ENCODE results near the gene HMX1. TPM values are rescaled to one million over a fixed set of nuclear protein-coding genes. Genes with fewer than 3 reads are reported as not detected.

The HMX1 gene
- total RNA-seq, 2 donors from 2014 or later, result not detected

GRCh38 chr4:8835521-8836365, 35.9 kb downstream of the HMX1 start:
- Histone ChIP-seq H3K4me1 (no peaks in the 10 kb centered on the region), H3K27me3 (no peaks in the 10 kb centered on the region), H3K9me3 (no peaks in the 10 kb centered on the region), H3K9ac (ENCODE audit: low read depth in 2 of 2, low read length in 2 of 2) (no peak overlapping the region), H3K36me3 (no peaks in the 10 kb centered on the region), H3K27ac (no peak overlapping the region), H3K4me3 (no peak overlapping the region)
- TF ChIP-seq, protein P1, sequence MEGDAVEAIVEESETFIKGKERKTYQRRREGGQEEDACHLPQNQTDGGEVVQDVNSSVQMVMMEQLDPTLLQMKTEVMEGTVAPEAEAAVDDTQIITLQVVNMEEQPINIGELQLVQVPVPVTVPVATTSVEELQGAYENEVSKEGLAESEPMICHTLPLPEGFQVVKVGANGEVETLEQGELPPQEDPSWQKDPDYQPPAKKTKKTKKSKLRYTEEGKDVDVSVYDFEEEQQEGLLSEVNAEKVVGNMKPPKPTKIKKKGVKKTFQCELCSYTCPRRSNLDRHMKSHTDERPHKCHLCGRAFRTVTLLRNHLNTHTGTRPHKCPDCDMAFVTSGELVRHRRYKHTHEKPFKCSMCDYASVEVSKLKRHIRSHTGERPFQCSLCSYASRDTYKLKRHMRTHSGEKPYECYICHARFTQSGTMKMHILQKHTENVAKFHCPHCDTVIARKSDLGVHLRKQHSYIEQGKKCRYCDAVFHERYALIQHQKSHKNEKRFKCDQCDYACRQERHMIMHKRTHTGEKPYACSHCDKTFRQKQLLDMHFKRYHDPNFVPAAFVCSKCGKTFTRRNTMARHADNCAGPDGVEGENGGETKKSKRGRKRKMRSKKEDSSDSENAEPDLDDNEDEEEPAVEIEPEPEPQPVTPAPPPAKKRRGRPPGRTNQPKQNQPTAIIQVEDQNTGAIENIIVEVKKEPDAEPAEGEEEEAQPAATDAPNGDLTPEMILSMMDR (IDR thresholded peaks at IDR 0.05), result no peak
- intact Hi-C loops (cut with DNase I), result no loop called here
- DNase-seq, result no peak

DNA sequence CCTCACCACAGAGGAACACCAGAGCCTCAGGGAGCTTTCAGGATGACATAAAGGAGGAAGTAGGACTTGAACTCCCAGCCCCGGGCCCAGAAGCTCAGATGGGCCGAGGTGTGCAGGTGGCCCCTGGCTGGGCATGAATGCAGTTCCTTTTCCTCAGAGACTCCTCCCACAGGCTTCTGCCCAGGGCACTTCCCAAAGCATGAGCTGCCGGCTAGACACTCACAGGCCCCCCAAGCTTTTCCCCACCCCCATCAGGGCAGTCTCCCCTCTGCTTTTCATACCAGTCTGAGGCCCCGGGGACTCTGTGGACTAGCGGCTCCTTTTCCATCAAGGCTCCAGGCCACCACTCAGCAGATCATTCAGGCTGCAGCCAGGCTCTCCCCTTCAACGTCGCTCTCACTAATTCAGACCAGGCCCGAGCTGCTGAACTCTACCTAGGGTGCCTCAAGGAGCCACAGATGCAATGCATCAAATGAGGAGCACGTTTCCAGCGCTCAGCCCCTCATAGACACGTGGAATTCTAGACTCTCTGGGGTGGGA, 36.9 kb downstream of the HMX1 start:
- TF ChIP-seq, protein P1 (IDR thresholded peaks at IDR 0.05), result no peak
- Histone ChIP-seq H3K4me1 (no peaks in the 10 kb centered on the region), H3K27ac (no peak overlapping the region), H3K36me3 (no peaks in the 10 kb centered on the region), H3K9ac (ENCODE audit: low read depth in 2 of 2, low read length in 2 of 2) (no peak overlapping the region), H3K27me3 (no peaks in the 10 kb centered on the region), H3K4me3 (no peak overlapping the region), H3K9me3 (no peaks in the 10 kb centered on the region)
- DNase-seq, result no peak
- intact Hi-C loops (cut with DNase I), result no loop called here

DNA sequence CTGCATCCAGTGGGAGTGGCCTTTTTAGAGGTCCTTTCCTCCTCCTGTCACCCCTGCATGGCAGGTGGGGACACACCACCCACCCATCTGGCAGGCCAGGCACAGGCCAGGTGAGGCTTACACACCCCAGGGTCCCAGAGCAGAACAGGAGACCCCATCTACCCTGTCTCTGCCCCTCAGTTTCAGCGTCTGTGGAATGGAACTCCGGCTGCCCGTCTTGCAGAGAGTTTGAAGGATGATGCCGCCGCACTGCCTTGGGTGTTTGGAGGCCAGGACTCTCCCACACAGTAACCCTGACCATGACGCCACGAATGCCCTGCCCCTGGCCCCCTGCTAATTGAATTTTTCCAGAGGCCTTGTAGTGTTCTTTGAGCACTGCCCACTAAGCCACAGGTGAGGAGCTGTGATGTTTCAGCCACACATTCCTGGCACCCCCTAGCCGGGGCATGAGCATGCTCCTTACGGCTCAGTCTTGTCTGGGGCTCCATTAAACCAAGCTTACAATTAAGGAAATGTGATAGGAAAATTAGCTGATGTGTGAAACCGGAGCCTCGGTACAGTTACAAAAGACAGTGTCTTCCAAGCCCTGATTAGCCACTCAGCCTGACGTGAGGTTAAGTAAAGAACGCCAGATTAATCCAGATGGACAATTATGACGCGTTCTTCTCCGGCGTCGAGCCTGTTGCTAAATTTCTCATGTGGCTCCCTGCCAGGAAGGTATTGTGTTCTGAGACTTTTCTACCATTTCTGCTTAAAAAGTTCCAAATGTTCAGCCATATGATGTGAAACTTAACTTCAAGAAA, 39.3 kb downstream of the HMX1 start:
- intact Hi-C loops (cut with DNase I), result no loop called here
- H3K9me3 ChIP-seq, result no peaks in the 10 kb centered on the region
- H3K4me1 ChIP-seq, result no peaks in the 10 kb centered on the region
- H3K36me3 ChIP-seq, result no peaks in the 10 kb centered on the region
- DNase-seq, result no peak
- H3K4me3 ChIP-seq, result no peak overlapping the region
- H3K27me3 ChIP-seq, result no peaks in the 10 kb centered on the region
- TF ChIP-seq, protein P1 (IDR thresholded peaks at IDR 0.05), result no peak
- H3K27ac ChIP-seq, result no peak overlapping the region
- no peak overlapping the region for H3K9ac ChIP-seq (ENCODE audit: low read depth in 2 of 2, low read length in 2 of 2)

DNA sequence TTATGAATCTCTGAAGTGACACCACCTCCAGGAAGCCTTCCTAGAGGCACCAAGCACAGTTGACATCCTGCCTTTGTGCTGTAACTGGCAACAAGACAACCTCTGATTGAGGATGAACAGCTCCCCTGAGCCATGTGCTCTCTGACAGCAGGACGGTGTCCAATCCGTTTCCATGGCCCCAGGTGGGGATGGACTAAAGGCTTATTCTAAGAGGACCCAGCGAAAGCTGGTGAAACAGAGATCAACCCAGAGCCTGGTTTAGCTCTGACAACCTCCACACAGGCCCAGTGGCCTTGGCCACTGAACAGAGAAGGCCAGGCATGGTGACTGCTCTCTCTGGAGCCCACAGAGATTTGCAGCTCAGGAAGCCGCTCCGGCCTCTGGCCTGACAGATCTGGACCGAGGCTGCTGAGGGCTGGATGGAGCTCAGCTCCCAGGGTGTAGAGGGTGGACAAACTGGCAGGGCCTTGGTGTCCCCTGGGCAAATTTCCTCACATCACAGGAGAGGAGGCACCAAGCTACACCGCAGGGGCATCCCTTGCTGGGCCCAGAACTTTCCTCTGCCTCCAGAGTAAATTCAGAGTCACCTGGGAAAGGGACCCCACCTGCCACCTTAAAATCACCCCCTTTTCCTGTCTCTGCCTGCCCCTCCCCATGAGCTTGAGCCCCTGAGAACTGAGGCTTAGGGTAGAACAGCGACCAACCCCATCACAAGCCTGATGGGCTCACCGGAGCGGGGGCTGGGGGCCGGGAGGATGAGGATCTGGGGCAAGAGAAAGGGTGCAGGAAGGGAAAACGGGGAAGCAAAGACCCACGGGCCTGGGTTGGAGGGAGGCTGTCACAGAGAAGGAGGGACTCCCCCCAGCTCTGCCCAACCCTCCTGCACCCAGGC, 40.2 kb downstream of the HMX1 start:
- TF ChIP-seq, protein P1 (IDR thresholded peaks at IDR 0.05), result no peak
- peak; percentile 9 for DNase-seq
- intact Hi-C loops (cut with DNase I), result no loop called here
- no peaks in the 10 kb centered on the region for H3K27me3 ChIP-seq
- no peak overlapping the region for H3K9ac ChIP-seq (ENCODE audit: low read depth in 2 of 2, low read length in 2 of 2)
- no peaks in the 10 kb centered on the region for H3K9me3 ChIP-seq
- H3K27ac ChIP-seq, result no peak overlapping the region
- H3K36me3 ChIP-seq, result no peaks in the 10 kb centered on the region
- no peaks in the 10 kb centered on the region for H3K4me1 ChIP-seq
- no peak overlapping the region for H3K4me3 ChIP-seq

Data from colonic mucosa (tissue), 4 donors.